ENCODE data around the gene IQCN.

The IQCN gene

GRCh38 chr19:18274781-18275356 is 617 bp upstream of the IQCN start (continued):
- TF ChIP-seq ZNF175 (tag by site-specific recombination; IDR thresholded peaks at IDR 0.05) (no peak), ZNF530 (tag by site-specific recombination; IDR thresholded peaks at IDR 0.05; ENCODE audit: low read depth) (no peak), SP7 (tag by site-specific recombination; IDR thresholded peaks at IDR 0.05) (peak; percentile 77), ZNF558 (tag by site-specific recombination; IDR thresholded peaks at IDR 0.05) (no peak), ZNF639 (tag by site-specific recombination; IDR thresholded peaks at IDR 0.05) (no peak), ZNF19 (tag by site-specific recombination; IDR thresholded peaks at IDR 0.05; ENCODE audit: low read depth) (no peak), RBAK (tag by site-specific recombination; IDR thresholded peaks at IDR 0.05) (no peak), ZNF223 (tag by site-specific recombination; IDR thresholded peaks at IDR 0.05) (peak; percentile 98)

GRCh38 chr19:18273561-18274218 is 562 bp downstream of the IQCN start:
- CTCF ChIA-PET, result interaction anchor here (0.6 to 1.5 kb wide), 5 partner anchors 22 to 968 kb away, joined by 3 to 8 read pairs (median 4); no protein-coding TSS in a partner anchor
- TF ChIP-seq HOXA7 (CRISPR knock-in tag; IDR thresholded peaks at IDR 0.05; ENCODE audit: borderline replicate concordance), result no peak
- no peak for TF ChIP-seq SP7 (tag by site-specific recombination; IDR thresholded peaks at IDR 0.05)
- TF ChIP-seq, protein P1, sequence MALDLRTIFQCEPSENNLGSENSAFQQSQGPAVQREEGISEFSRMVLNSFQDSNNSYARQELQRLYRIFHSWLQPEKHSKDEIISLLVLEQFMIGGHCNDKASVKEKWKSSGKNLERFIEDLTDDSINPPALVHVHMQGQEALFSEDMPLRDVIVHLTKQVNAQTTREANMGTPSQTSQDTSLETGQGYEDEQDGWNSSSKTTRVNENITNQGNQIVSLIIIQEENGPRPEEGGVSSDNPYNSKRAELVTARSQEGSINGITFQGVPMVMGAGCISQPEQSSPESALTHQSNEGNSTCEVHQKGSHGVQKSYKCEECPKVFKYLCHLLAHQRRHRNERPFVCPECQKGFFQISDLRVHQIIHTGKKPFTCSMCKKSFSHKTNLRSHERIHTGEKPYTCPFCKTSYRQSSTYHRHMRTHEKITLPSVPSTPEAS (tag by site-specific recombination; IDR thresholded peaks at IDR 0.05), result no peak
- TF ChIP-seq ZNF521 (tag by site-specific recombination; IDR thresholded peaks at IDR 0.05), result no peak
- TF ChIP-seq ZNF24 (tag by site-specific recombination; IDR thresholded peaks at IDR 0.05), result no peak
- no peak for TF ChIP-seq ZNF18 (tag by site-specific recombination; IDR thresholded peaks at IDR 0.05)
- no peak for TF ChIP-seq ZNF114 (tag by site-specific recombination; IDR thresholded peaks at IDR 0.05)
- no peak for TF ChIP-seq ZNF426 (tag by site-specific recombination; IDR thresholded peaks at IDR 0.05)
- TF ChIP-seq ZNF664 (tag by site-specific recombination; IDR thresholded peaks at IDR 0.05), result no peak
- TF ChIP-seq RBAK (tag by site-specific recombination; IDR thresholded peaks at IDR 0.05), result no peak
- TF ChIP-seq, protein P2, sequence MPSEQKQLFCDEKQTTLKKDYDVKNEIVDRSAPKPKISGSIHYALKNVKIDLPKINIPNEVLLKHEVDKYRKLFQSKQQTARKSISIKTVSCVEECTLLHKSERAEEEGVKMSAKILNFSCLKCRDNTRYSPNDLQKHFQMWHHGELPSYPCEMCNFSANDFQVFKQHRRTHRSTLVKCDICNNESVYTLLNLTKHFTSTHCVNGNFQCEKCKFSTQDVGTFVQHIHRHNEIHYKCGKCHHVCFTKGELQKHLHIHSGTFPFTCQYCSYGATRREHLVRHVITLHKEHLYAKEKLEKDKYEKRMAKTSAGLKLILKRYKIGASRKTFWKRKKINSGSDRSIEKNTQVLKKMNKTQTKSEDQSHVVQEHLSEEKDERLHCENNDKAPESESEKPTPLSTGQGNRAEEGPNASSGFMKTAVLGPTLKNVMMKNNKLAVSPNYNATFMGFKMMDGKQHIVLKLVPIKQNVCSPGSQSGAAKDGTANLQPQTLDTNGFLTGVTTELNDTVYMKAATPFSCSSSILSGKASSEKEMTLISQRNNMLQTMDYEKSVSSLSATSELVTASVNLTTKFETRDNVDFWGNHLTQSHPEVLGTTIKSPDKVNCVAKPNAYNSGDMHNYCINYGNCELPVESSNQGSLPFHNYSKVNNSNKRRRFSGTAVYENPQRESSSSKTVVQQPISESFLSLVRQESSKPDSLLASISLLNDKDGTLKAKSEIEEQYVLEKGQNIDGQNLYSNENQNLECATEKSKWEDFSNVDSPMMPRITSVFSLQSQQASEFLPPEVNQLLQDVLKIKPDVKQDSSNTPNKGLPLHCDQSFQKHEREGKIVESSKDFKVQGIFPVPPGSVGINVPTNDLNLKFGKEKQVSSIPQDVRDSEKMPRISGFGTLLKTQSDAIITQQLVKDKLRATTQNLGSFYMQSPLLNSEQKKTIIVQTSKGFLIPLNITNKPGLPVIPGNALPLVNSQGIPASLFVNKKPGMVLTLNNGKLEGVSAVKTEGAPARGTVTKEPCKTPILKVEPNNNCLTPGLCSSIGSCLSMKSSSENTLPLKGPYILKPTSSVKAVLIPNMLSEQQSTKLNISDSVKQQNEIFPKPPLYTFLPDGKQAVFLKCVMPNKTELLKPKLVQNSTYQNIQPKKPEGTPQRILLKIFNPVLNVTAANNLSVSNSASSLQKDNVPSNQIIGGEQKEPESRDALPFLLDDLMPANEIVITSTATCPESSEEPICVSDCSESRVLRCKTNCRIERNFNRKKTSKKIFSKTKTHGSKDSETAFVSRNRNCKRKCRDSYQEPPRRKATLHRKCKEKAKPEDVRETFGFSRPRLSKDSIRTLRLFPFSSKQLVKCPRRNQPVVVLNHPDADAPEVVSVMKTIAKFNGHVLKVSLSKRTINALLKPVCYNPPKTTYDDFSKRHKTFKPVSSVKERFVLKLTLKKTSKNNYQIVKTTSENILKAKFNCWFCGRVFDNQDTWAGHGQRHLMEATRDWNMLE (tag by site-specific recombination; conservative IDR thresholded peaks at IDR 0.05; ENCODE audit: low read depth), result no peak
- POLR2A ChIA-PET, result no interaction called here
- Histone ChIP-seq H3K4me3 (ENCODE audit: low read depth, low read length) (no peak overlapping the region), H3K4me1 (ENCODE audit: control insufficient read depth, insufficient read depth, low read length) (no peaks in the 10 kb centered on the region), H3K36me3 (ENCODE audit: control insufficient read depth in 2 of 2, insufficient read depth in 1 of 2, low read length in 2 of 2) (peaks cover 3 to 8% of the 10 kb centered on the region in 2 experiments; a peak in 2 of 3 replicates), H3K27ac (ENCODE audit: extremely low read depth, low read depth, low read length) (no peak overlapping the region), H3K9me3 (ENCODE audit: control insufficient read depth, insufficient read depth, low read depth, low read length) (no peaks in the 10 kb centered on the region)
